Activated CD4-positive, alpha-beta T cell treated with anti-CD3 and anti-CD28 coated beads, Interleukin-2, amount 10 ng/mL, durations not matched to agents 24 days and 14 days (primary cell): ENCODE results near the gene AAMDC. TPM values are rescaled to one million over a fixed set of nuclear protein-coding genes. Genes with fewer than 3 reads are reported as not detected.
A peak's percentile ranks its signal among the peaks of the same experiment; 100 is the strongest.
"Not testable (repeated sequence)": the region's sequence is repeated elsewhere in the genome, so short reads cannot be mapped to it uniquely, and the experiment has no call there.

ENCODE experiments used
- DNase-seq: peaks from one replicate; pipeline ENCODE4 v3.0.0; 2022
- H3K27ac Mint-ChIP-seq: one replicate; pipeline ENCODE4 v1.8.0; 2022; ENCODE audit warnings: mild to moderate bottlenecking, mixed read lengths
- H3K27me3 Mint-ChIP-seq: one replicate; pipeline ENCODE4 v1.8.0; 2022; ENCODE audit warnings: mixed read lengths
- H3K36me3 Mint-ChIP-seq: one replicate; pipeline ENCODE4 v1.8.0; 2022; ENCODE audit warnings: low read depth, mild to moderate bottlenecking, mixed read lengths
- H3K4me1 Mint-ChIP-seq: one replicate; pipeline ENCODE4 v1.8.0; 2021; ENCODE audit warnings: mixed read lengths
- H3K4me3 Mint-ChIP-seq: one replicate; pipeline ENCODE4 v1.8.0; 2022; ENCODE audit warnings: mild to moderate bottlenecking, moderate library complexity, mixed read lengths
- H3K9me3 Mint-ChIP-seq: one replicate; pipeline ENCODE4 v1.8.0; 2021; ENCODE audit warnings: mixed read lengths
- intact Hi-C: fragments of 100-400 bp; cut with micrococcal nuclease; formaldehyde crosslinking; loops from one replicate; pipeline ENCODE4 v1.15.1; 2023
- total RNA-seq: library from RNA; stranded (reverse); gene quantifications from 2 replicates; pipeline ENCODE4 v1.2.3, GENCODE V29; 2022

The AAMDC gene
- total RNA-seq, 1 donor from 2014 or later, result 1.4 TPM

DNA sequence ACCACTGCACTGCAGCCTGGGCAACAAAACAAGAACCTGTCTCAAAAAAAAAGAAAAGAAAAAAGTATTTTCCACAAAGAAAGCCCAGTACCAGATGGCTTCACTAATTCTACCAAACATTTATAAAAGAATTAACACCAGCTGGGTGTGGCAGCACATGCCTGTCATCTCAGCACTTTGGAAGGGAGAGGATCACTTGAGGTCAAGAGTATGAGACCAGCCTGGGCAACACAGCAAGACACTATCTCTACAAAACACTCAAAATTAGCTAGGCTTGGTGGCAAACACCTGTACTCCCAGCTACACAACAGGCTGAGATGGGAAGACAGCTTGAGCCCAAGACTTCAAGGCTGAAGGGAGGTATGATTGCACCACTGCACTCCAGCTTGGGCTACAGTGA is 20.5 kb upstream of the AAMDC start:
- H3K36me3 Mint-ChIP-seq, result peaks cover 20% of the 10 kb centered on the region
- intact Hi-C loops, result no loop called here

DNA sequence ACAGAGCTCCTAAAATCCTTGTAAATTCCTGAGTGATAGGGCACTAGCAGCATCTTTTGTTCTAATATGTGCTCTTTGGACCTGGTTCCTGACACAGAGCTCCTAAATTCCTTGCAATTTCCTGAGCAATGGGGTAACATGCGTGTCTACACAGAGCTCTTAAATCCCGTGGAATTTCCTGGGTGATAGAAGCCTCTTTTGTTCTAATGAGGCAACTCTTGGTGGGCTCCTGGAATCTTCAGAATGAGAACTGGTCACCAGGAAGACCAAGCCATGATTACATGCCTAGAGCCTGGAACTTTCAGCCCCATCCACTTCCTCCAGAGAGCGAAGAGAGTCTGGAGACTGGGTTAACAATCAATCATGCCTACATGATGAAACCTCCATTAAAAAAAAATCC is 19.5 kb upstream of the AAMDC start:
- Mint-ChIP-seq H3K36me3 (peaks cover 22% of the 10 kb centered on the region), H3K9me3 (peaks cover 8% of the 10 kb centered on the region), H3K4me3 (no peak overlapping the region), H3K27me3 (no peaks in the 10 kb centered on the region), H3K27ac (no peak overlapping the region), H3K4me1 (peaks cover 26% of the 10 kb centered on the region)
- intact Hi-C loops, result no loop called here
- DNase-seq, result no peak

More for the DNA sequence above, 20.5 kb upstream of the AAMDC start:
- no peak for DNase-seq
- no peak overlapping the region for H3K27ac Mint-ChIP-seq
- H3K27me3 Mint-ChIP-seq, result no peaks in the 10 kb centered on the region
- peaks cover 25% of the 10 kb centered on the region for H3K4me1 Mint-ChIP-seq
- peaks cover 8% of the 10 kb centered on the region for H3K9me3 Mint-ChIP-seq
- H3K4me3 Mint-ChIP-seq, result no peak overlapping the region

DNA sequence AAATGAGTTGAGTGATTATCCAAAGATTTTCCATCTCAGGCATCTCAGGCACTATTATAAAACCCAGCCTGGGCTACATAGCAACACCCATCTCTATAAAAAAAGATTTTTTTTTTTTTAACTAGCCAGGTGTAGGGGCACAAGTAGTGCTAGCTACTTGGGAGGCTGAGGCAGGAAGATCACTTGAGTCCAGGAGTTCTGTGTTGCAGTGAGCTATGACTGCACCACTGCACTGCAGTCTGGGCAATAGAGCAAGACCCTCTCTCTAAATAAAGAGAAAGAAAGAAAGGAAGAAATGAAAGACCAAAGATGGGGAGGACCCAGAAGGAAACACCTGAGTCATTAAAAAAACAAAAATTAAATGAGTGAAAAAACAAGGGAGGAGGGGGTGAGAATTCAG is 14.5 kb upstream of the AAMDC start:
- Mint-ChIP-seq H3K27ac (peak overlapping the region; percentile 68), H3K4me3 (no peak overlapping the region), H3K36me3 (peaks cover 15% of the 10 kb centered on the region), H3K9me3 (no peaks in the 10 kb centered on the region), H3K4me1 (peaks cover 21% of the 10 kb centered on the region), H3K27me3 (no peaks in the 10 kb centered on the region)
- intact Hi-C loops, result no loop called here
- DNase-seq, result no peak

DNA sequence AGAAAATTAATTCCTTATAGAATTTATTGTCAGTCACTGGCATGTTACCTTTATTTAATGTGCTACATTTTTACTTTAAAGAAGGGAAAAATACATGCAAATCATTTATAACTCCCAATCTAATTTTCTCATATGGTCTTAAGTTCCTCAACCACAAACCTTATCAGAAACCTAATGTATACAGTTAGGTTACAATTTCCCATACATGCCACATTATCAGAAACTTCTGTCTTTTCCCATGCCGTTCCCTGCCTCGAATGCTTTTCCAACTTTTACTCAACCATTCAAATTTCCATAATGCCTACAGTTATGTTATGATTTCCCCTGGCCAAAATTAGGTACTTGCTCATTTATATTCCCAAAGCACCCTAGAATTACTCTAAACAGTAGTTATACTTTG is 14.0 kb upstream of the AAMDC start:
- intact Hi-C loops, result no loop called here
- Mint-ChIP-seq H3K4me1 (peaks cover 22% of the 10 kb centered on the region), H3K27me3 (no peaks in the 10 kb centered on the region), H3K9me3 (no peaks in the 10 kb centered on the region), H3K4me3 (no peak overlapping the region), H3K27ac (no peak overlapping the region), H3K36me3 (peaks cover 18% of the 10 kb centered on the region)
- DNase-seq, result no peak

DNA sequence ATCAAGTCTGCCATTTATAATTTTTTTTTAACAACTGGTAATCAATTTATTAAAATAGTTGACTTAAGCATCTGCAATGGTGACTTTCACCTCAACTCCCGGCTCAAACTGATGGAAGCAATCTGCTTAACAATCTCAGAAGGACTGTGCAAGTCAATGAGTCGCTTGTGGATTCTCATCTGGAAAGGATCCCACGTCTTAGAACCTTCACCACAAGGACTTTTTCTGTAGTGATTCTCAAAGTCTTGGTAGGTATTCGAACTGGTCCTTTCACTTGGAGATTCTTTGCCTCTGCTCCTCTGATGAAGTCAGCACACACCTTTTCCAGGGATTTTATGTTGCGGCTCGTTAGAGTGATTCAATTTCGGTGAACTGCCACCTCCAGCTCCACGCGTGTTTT is 7.7 kb upstream of the AAMDC start:
- intact Hi-C loops, result no loop called here
- DNase-seq, result no peak
- H3K9me3 Mint-ChIP-seq, result no peaks in the 10 kb centered on the region
- no peaks in the 10 kb centered on the region for H3K27me3 Mint-ChIP-seq
- peaks cover 29% of the 10 kb centered on the region for H3K36me3 Mint-ChIP-seq
- H3K4me3 Mint-ChIP-seq, result no peak overlapping the region
- H3K4me1 Mint-ChIP-seq, result peaks cover 30% of the 10 kb centered on the region
- no peak overlapping the region for H3K27ac Mint-ChIP-seq

DNA sequence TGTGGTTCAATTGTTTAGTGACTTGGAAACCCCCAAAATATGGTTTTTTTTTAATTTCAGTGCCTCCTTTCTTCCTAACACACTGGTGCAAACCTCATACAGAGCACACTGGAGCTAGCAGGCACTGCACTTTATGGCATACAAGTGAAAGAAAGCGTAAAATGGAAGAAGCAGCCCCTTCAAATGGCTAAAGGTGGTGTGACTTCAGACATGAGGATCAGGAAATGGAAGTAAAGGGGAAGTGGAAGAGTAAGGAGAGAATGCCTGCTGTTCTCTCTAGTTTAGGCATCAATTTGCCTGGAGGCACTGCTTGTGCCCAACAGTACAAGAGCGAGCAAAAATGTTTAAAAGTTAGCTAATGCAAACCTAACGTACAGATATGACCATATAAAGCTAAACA is 6.1 kb upstream of the AAMDC start:
- H3K27me3 Mint-ChIP-seq, result no peaks in the 10 kb centered on the region
- peaks cover 35% of the 10 kb centered on the region for H3K4me1 Mint-ChIP-seq
- no peak for DNase-seq
- H3K27ac Mint-ChIP-seq, result no peak overlapping the region
- H3K4me3 Mint-ChIP-seq, result no peak overlapping the region
- H3K9me3 Mint-ChIP-seq, result no peaks in the 10 kb centered on the region
- intact Hi-C loops, result no loop called here
- peaks cover 29% of the 10 kb centered on the region for H3K36me3 Mint-ChIP-seq

DNA sequence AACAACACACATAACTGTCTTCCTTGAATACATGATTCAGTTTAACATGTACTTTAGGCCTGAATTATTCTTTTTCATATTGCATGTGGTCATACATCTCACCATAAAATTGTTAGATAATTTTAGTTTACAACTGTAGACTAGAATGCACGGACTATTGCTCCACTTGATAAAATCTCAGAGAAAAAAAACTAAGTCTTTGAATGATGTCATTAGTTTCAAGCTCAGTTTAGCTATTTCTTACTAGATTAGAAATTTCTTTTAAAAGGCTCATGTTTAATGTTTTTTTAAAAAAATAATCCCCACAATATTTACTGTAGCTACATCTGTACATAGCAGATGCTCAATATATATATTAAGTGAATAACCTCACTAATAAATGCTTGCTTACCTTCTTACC is 5.5 kb upstream of the AAMDC start:
- no peak for DNase-seq
- H3K4me3 Mint-ChIP-seq, result no peak overlapping the region
- intact Hi-C loops, result no loop called here
- no peak overlapping the region for H3K27ac Mint-ChIP-seq
- no peaks in the 10 kb centered on the region for H3K9me3 Mint-ChIP-seq
- H3K27me3 Mint-ChIP-seq, result no peaks in the 10 kb centered on the region
- peaks cover 31% of the 10 kb centered on the region for H3K4me1 Mint-ChIP-seq
- peaks cover 25% of the 10 kb centered on the region for H3K36me3 Mint-ChIP-seq

DNA sequence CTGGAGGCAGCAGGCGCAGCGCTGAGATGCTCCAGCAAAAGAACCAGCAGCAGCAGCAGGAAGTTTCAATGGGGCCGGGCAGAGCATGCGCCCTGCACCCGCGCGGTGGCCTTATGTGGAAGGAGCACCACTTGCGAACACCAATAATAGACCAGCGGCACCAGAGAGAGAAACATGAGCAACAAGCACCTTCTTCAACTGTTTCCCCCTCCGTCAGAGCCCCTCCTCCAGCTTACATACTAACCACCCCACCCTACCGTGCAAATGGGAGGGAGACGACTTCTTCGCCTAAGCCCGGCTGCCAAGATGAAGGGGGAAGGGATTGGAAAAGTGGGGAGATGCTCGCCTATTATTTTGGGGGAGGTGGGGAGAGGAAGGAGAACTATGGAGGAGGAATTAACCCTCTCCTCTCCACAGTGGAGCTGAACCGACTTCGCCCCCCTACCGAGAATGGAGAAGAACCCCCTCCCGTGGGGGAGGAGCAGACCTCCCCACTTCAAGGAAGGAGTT is 1.5 kb upstream of the AAMDC start:
- intact Hi-C loops, result no loop called here
- no peaks in the 10 kb centered on the region for H3K27me3 Mint-ChIP-seq
- peaks cover 33% of the 10 kb centered on the region for H3K4me1 Mint-ChIP-seq
- no peaks in the 10 kb centered on the region for H3K9me3 Mint-ChIP-seq
- peak; percentile 95 for DNase-seq
- H3K27ac Mint-ChIP-seq, result peak overlapping the region; percentile 92
- peak overlapping the region; percentile 98 for H3K4me3 Mint-ChIP-seq
- peaks cover 10% of the 10 kb centered on the region for H3K36me3 Mint-ChIP-seq

DNA sequence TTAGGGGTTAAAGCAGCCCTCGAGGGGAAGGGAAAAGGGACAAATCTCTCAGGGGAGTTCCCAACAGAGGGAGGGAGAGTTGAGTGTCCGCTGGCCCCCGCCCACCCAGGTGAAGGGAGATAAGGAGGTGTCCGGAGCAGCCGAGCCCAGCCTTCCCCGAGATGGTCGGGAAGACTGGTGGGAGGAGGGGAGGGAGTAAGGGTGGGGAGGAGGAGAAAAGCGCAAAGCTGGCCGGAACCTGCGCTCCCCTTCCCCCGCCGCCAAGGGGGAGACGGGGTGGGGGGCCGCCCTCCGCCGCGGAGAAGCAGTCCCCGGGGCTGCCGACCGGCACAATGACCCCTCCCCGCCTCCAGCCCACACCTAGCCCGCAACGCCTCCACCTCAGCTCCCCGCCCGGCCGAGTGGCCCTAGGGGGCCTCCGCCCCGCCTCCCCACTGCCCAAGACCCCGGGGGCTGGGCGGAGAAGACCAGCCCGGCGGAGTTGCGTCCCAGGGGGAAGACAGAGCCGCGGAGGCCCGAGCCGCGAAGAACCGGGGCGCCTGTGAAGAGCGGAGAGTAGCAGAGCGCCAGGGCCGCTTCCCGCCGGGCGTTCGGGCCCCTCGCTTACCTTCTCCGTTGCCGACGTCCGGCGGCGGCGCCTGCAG is 901 bp upstream of the AAMDC start:
- intact Hi-C loops, result loop anchor here (1.0 to 2.0 kb wide), 5 partner anchors 174 to 755 kb away; partner anchors contain the start of genes ALG8, CLNS1A, INTS4 and KCTD21

DNA sequence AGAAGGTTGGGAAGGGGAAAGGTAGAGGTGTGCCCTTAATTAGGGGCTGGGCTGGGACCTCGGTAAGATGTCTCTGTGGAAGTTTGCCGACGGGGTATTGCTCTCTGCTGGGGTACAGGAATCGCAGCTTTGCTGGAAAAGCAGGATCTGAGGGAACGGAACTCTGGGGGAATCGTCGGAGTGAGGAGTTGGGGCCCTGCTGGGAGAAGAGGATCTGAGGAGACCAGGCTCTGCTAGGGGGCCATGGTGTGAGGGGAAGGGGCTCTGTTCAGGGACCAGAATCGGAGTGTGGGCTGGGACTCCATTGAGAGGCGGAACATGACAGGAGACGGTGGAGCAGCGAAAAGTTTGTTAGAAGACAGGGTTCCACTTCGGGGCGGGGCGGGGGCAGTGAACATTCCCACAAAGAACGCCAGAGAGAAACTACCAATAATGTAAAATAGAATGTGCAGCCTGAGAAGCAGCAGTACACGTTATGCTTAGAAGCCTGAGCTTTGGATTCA is 456 bp downstream of the AAMDC start:
- Mint-ChIP-seq H3K4me1 (peaks cover 25% of the 10 kb centered on the region), H3K27ac (peak overlapping the region; percentile 92), H3K27me3 (no peaks in the 10 kb centered on the region), H3K9me3 (no peaks in the 10 kb centered on the region), H3K4me3 (peak overlapping the region; percentile 98), H3K36me3 (peaks cover 2% of the 10 kb centered on the region)
- intact Hi-C loops, result loop anchor here (2.0 kb wide), 2 partner anchors 367 to 753 kb away; partner anchors contain the start of genes KCTD21, NARS2 and USP35
- peak; percentile 73 for DNase-seq

More for the DNA sequence above, 901 bp upstream of the AAMDC start:
- DNase-seq, result peak; percentile 80
- no peaks in the 10 kb centered on the region for H3K9me3 Mint-ChIP-seq
- H3K27ac Mint-ChIP-seq, result peak overlapping the region; percentile 92
- H3K27me3 Mint-ChIP-seq, result no peaks in the 10 kb centered on the region
- H3K36me3 Mint-ChIP-seq, result peaks cover 6% of the 10 kb centered on the region
- peak overlapping the region; percentile 98 for H3K4me3 Mint-ChIP-seq
- H3K4me1 Mint-ChIP-seq, result peaks cover 30% of the 10 kb centered on the region

DNA sequence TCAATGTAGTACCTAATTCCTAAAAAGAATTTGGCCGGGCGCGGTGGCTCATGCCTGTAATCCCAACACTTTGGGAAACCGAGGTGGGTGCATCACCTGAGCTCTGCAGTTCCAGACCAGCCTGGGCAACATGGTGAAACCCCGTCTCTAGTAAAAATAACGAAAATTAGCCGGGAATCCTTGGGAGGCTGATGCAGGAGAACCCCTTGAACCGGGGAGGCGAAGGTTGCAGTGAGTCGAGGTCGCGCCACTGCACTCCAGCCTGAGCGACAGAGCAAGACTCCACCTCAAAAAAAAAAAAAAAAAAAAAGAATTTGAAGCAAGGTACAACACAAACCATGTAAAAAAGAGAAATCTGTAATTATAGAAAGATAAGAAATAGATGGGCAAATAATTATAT is 1.2 kb downstream of the AAMDC start:
- H3K36me3 Mint-ChIP-seq, H3K27me3 Mint-ChIP-seq, DNase-seq, intact Hi-C loops, H3K4me3 Mint-ChIP-seq, H3K9me3 Mint-ChIP-seq, H3K27ac Mint-ChIP-seq: not testable (repeated sequence)
- peaks cover 21% of the 10 kb centered on the region for H3K4me1 Mint-ChIP-seq

DNA sequence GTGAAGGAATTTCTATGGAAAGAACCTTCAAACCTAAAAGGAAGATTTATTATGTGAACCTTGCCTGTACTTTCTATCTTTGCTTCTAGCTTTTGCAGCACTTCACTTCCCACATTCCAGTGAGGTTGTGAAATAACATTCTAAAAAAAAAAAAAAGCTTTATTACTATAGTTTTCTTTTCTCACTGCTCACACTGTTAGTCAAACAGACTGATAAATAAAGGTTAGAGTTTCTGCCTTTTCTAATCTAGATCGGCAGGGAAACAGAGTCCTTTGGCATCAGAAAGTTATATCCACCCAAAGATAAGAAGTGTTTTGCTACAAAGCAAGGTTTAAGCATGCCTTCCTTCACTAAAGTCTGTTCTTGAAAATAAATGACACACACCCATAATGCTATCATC is 2.8 kb downstream of the AAMDC start:
- Mint-ChIP-seq H3K4me1 (peaks cover 12% of the 10 kb centered on the region), H3K27ac (no peak overlapping the region), H3K9me3 (no peaks in the 10 kb centered on the region), H3K4me3 (no peak overlapping the region), H3K36me3 (no peaks in the 10 kb centered on the region), H3K27me3 (no peaks in the 10 kb centered on the region)
- intact Hi-C loops, result no loop called here
- no peak for DNase-seq

DNA sequence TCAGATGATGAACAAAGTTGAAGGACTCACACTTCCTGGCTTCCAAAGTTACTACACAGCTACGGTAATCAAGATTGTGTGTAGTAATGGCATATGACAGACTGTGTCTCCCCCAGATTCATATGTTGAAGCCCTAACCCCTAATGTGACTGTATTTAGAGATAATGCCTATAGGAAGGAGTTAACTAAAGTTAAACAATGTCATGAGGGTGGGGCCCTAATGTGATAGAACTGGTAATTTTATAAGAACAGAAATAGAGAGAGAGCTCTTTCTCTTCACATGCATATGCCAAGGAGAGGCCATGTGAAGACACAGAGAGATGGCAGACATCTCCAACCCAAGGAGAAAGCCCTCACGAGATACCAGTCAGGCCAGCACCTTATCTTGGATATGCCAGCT is 8.0 kb downstream of the AAMDC start:
- DNase-seq, result no peak
- Mint-ChIP-seq H3K9me3 (no peaks in the 10 kb centered on the region), H3K4me1 (no peaks in the 10 kb centered on the region), H3K27ac (no peak overlapping the region), H3K27me3 (no peaks in the 10 kb centered on the region), H3K36me3 (no peaks in the 10 kb centered on the region), H3K4me3 (no peak overlapping the region)
- intact Hi-C loops, result no loop called here

DNA sequence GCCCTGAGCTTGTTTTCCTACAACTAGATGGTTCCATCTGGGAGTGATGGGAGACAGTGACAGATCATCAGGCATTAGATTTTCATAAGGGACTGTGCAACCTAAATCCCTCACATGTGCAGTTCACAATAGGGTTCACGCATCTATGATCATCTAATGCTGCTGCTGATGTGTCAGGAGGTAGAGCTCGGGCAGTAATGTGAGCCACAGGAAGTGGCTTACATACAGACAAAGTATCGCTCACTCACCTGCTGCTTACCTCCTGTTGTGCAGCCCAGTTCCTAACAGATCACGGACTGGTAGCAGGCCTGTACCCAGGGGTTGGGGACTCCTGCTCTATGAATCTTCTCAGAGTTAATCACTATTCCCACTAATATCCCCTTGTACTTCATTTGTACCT is 12.4 kb downstream of the AAMDC start:
- H3K27me3 Mint-ChIP-seq, result no peaks in the 10 kb centered on the region
- intact Hi-C loops, result no loop called here
- H3K4me3 Mint-ChIP-seq, result no peak overlapping the region
- H3K4me1 Mint-ChIP-seq, result no peaks in the 10 kb centered on the region
- no peak for DNase-seq
- H3K27ac Mint-ChIP-seq, result no peak overlapping the region
- no peaks in the 10 kb centered on the region for H3K9me3 Mint-ChIP-seq
- no peaks in the 10 kb centered on the region for H3K36me3 Mint-ChIP-seq
